Epithelial cell of esophagus (primary cell): ENCODE data around the gene LMX1B.

Experiments used
- DNase-seq: peaks from one replicate; pipeline ENCODE4 v3.0.0; 2010; ENCODE audit warnings: low read depth
- H3K4me3 ChIP-seq: 2 replicates; pipeline ENCODE4 v1.5.1; 2011; ENCODE audit warnings: mild to moderate bottlenecking, low read length, control low read depth
- TF ChIP-seq, protein P1 (sequence below): IDR thresholded peaks from 2 replicates; pipeline ENCODE4 v1.5.1; 2011; ENCODE audit warnings: low read depth, mild to moderate bottlenecking, low read length, control low read depth, inconsistent platforms; ENCODE audit not compliant: insufficient read depth; ENCODE audit errors: missing control alignments

Gene LMX1B

DNA sequence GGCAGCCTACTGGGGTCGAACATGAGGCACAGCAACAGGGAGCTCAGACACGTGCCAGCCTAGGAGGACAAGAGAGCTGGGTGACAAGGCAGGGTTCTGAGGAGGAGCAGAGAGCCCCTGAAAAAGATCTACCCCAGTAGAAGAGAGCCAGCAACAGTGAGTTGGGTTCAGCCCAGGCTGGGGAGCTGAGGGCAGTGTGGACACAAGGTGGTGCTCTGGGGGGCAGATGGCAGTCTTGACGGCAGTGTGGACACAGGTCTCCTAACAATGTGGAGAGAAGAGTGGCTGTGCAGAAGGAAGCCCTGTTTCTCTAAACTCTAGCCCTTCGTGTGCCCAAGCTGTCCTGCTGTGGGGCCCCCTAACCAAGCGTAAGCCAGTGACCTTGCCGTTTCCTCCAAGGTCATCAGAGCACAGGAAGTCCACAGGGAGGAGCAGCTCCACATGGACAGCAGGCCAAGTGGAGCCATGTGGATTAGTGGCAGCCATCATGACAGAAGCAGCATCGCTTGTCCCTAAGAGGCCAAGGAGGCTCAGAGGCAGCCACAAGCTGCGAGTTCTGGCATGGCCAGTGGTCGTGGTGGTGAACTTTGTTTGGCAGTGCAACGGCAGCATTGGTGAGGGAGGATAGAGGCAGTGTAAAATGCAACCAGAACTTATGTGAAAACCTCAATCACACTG, 25.1 kb upstream of the LMX1B start:
- no peak overlapping the region for H3K4me3 ChIP-seq
- DNase-seq = no peak
- TF ChIP-seq, protein P1, sequence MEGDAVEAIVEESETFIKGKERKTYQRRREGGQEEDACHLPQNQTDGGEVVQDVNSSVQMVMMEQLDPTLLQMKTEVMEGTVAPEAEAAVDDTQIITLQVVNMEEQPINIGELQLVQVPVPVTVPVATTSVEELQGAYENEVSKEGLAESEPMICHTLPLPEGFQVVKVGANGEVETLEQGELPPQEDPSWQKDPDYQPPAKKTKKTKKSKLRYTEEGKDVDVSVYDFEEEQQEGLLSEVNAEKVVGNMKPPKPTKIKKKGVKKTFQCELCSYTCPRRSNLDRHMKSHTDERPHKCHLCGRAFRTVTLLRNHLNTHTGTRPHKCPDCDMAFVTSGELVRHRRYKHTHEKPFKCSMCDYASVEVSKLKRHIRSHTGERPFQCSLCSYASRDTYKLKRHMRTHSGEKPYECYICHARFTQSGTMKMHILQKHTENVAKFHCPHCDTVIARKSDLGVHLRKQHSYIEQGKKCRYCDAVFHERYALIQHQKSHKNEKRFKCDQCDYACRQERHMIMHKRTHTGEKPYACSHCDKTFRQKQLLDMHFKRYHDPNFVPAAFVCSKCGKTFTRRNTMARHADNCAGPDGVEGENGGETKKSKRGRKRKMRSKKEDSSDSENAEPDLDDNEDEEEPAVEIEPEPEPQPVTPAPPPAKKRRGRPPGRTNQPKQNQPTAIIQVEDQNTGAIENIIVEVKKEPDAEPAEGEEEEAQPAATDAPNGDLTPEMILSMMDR = no peak

DNA sequence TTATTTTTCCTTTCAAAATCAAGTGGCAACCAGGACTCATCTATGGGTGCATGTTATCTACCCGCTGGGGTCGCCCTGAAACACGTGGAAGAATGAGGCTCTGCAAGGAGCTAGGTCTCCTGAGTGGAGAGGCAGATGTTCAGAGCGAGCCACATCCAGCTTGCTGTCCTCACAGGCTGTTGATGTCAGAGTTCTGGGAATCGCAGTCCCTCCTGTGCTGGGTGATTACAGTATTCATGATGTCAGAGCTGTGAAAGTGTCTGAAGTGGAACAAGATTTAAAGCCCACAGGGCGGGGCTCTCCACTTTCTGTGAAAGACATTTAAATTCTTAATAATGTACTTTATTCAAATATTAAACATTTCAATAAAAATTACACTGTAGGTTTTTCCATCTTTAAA, 24.4 kb upstream of the LMX1B start:
- TF ChIP-seq, protein P1 = no peak
- DNase-seq = no peak
- H3K4me3 ChIP-seq = no peak overlapping the region

DNA sequence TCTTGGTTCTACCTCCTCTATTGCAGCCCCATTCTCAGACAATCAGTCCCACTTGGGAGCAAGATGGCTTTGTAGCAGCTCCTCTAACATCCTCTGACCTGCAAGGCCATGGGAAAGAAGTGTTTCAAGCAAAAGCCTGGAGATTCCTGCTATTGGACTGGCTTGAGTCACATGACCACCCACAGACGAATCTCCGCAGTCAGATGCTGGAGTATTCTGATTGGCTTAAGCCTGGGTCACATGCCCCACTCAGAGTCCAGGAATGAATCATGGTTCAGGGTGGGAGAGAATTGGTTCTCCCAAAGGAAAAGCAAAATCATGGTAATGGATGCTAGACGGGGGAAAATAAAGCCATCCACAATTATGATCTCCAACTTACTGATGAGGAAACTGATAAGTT, 22.6 kb upstream of the LMX1B start:
- H3K4me3 ChIP-seq = no peak overlapping the region
- no peak for DNase-seq
- TF ChIP-seq, protein P1 = no peak

DNA sequence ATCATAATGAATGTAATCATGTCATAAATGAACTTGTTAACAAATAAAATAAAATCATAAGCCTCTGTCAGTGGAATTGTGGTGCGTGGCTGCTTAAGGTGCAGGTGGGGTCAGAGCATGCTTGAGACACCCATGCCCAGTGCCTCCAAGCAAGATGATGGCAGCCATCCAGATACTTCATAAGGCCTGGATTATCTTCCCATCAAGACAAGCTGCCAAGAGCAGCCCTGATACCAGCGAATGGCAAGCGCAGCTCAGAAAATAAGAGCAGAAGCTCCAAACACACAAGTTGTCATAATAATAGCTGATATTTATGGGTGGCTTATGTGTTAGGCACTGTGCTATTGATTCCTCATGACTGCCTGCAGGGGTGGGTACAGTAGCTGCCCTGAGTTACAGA, 21.8 kb upstream of the LMX1B start:
- no peak overlapping the region for H3K4me3 ChIP-seq
- TF ChIP-seq, protein P1 = no peak
- DNase-seq = no peak

DNA sequence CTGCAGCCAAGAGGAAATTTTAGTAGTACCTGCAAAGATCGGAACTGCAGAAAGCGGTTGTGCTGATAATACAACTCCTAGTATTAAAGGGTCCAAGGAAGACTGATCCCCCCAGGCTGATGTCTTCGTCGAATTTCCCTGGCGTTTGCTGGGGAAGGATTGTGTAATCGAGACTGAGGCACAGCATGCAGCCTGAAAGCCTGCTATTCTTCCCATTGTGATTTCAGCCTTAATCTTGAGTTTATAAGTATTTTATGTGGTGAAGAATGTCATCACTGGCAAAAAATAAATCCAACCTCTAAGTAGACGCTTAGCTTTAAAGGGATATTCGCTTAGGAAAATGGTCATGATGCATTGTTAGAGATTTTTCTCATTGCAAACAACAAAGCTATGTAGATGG, 21.3 kb upstream of the LMX1B start:
- TF ChIP-seq, protein P1 = no peak
- no peak for DNase-seq
- no peak overlapping the region for H3K4me3 ChIP-seq

DNA sequence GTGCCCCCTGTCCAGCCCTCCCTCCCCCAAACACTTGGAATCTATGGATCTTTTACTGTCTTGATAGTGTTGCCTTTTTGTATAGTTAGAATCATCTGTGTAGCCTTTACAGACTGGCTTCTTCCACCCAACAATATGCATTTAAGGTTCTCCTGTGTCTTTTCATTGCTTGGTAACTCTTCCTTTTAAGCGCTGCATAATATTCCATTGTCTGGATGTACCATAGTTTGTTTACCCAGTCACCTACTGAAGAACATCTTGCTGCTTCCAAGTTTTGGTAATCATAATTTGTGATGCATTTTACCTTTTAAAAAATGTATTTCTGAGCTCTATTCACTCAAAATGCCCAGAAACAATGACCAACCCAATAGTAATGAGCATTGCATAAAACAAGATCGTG, 17.7 kb upstream of the LMX1B start:
- DNase-seq = no peak
- TF ChIP-seq, protein P1 = no peak
- H3K4me3 ChIP-seq = no peak overlapping the region

DNA sequence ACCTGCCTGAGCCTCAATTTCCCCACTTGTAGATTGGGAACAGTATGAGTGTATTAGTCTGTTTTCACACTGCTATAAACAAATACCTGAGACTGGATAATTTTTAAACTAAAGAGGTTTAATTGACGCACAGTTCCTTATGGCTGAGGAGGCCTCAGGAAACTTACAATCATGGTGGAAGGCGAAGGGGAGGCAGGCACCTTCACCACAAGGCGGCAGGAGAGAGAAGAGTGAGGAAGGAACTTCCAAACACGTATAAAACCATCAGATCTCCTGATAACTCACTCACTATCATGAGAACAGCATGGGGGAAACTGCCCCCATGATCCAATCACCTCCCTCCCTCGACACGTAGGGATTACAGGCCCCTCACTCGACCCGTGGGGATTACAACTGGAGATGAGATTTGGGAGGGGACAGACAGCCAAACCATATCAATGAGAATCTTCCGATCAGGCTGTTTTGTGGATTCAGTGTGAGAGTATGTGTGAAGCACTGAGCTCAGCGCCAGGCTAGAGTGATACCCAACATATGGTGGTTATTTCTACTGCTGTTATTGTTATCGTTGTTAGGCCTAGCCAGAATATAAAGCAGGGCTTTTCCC, 14.6 kb upstream of the LMX1B start:
- H3K4me3 ChIP-seq = no peak overlapping the region
- TF ChIP-seq, protein P1 = peak; percentile 33
- no peak for DNase-seq
